ENCODE data around the gene CIDEC. TPM values are rescaled to one million over a fixed set of nuclear protein-coding genes. Genes with fewer than 3 reads are reported as not detected.
A peak's percentile ranks its signal among the peaks of the same experiment; 100 is the strongest.
"Not testable (repeated sequence)": the region's sequence is repeated elsewhere in the genome, so short reads cannot be mapped to it uniquely, and the experiment has no call there.

CIDEC gene
- total and polyA plus RNA-seq, 2 of the 13 experiments (the other 11 are each of a cell fraction or from before 2014, with no cell fraction given), result 2.5 to 10.4 TPM

GRCh38 chr3:9896755-9897407 lies 16.8 kb upstream of the CIDEC start:
- H3K4me1 ChIP-seq (ENCODE audit: insufficient read depth, low read length), result peaks cover 82% of the 10 kb centered on the region
- H3K27ac ChIP-seq (ENCODE audit: extremely low read length, insufficient read depth, low read length), result peak overlapping the region; percentile 100
- H3K36me3 ChIP-seq (replicated peaks in 1 of 2; ENCODE audit: control insufficient read depth in 1 of 2, insufficient read depth in 2 of 2, low read length in 2 of 2); H3K9me3 ChIP-seq (ENCODE audit: low read length); FAIRE-seq; BruUV-seq (replicated peaks); H2AFZ ChIP-seq (ENCODE audit: low read length); H4K20me1 ChIP-seq (ENCODE audit: insufficient read depth, low read length); H3K27me3 ChIP-seq (ENCODE audit: control insufficient read depth in 1 of 2, insufficient read depth in 2 of 2, low read length in 2 of 2); TF ChIP-seq FOXP1 (CRISPR knock-in tag; IDR thresholded peaks at IDR 0.05): not testable (repeated sequence)
- 26% methylated on average over 10 of the region's 10 CpGs for WGBS (ENCODE audit: low lambda C conversion rate)
- in situ Hi-C loops (cut with HindIII; ENCODE audit: extremely low pct_ligation_motif_present, low pct_unique_long_range_greater_than_20kb) (loop anchor here (5.0 kb wide), 1 partner anchor 35 kb away; no protein-coding TSS in a partner anchor), intact Hi-C loops (cut with micrococcal nuclease; ENCODE audit: unreplicated experiment) (loop anchor here (5.0 kb wide), 1 partner anchor 35 kb away; the partner anchor contains the start of gene CRELD1)
- DNase-seq (ENCODE audit: low spot score), result peak; percentile 50
- H3K9ac ChIP-seq (ENCODE audit: insufficient read depth, low read depth, low read length), result peak overlapping the region; percentile 85
- H3K4me2 ChIP-seq (ENCODE audit: low read depth, low read length), result peak overlapping the region; percentile 98
- H3K79me2 ChIP-seq (ENCODE audit: insufficient read depth, low read length), result peaks cover 11% of the 10 kb centered on the region
- peak overlapping the region in 1 of 3 experiments; percentile 67; a peak in 1 of 6 replicates for H3K4me3 ChIP-seq (replicated peaks in 1 of 3; ENCODE audit: insufficient read depth in 1 of 3, low read depth in 2 of 3, low read length in 3 of 3)
- ChIA-PET POLR2A (interaction anchor here (1.0 to 9.3 kb wide), 15 partner anchors 7 to 104 kb away, joined by 3 to 298 read pairs (median 6); partner anchors contain the start of genes ARPC4, CIDEC, CRELD1 and IL17RC), CTCF (ENCODE audit: low intra/inter-chr PET ratio, low total read pairs) (interaction anchor here (1.3 kb wide), 1 partner anchor 50 kb away, joined by 3 read pairs; no protein-coding TSS in a partner anchor)
- peak; percentile 14 for ATAC-seq
- 0 out of 2 replicates have a peak, but pooled peaks have one; percentile 35 for TF ChIP-seq MTERF4 (CRISPR knock-in tag; IDR thresholded peaks at IDR 0.05)
- 0 out of 2 replicates have a peak, but pooled peaks have one; percentile 42 for TF ChIP-seq ZNF605 (CRISPR knock-in tag; IDR thresholded peaks at IDR 0.05)
- TF ChIP-seq ZNF770 (CRISPR knock-in tag; IDR thresholded peaks at IDR 0.05), result peak; percentile 98
- TF ChIP-seq RFX1 (IDR thresholded peaks at IDR 0.05), result peak; percentile 82
- peak; percentile 18; the same call in 1 of the 2 replicates for TF ChIP-seq AFF4 (CRISPR knock-in tag; IDR thresholded peaks at IDR 0.05)
- TF ChIP-seq TGIF2 (CRISPR knock-in tag; IDR thresholded peaks at IDR 0.05), result 0 out of 2 replicates have a peak, but pooled peaks have one; percentile 30
- peak; percentile 50; the same call in 1 of the 2 replicates for TF ChIP-seq ZNF354B (CRISPR knock-in tag; IDR thresholded peaks at IDR 0.05)
- TF ChIP-seq ELF3 (CRISPR knock-in tag; IDR thresholded peaks at IDR 0.05), result 0 out of 2 replicates have a peak, but pooled peaks have one; percentile 22
- TF ChIP-seq FOXK2 (IDR thresholded peaks at IDR 0.05), result 0 out of 2 replicates have a peak, but pooled peaks have one; percentile 41
- peak; percentile 20; the same call in 1 of the 2 replicates for TF ChIP-seq MED1 (CRISPR knock-in tag; IDR thresholded peaks at IDR 0.05)
- TF ChIP-seq RARA (CRISPR knock-in tag; IDR thresholded peaks at IDR 0.05), result peak; percentile 38; the same call in 1 of the 2 replicates
- peak; percentile 59; the same call in 1 of the 2 replicates for TF ChIP-seq ZBTB33 (CRISPR knock-in tag; IDR thresholded peaks at IDR 0.05)
- peak; percentile 52 for TF ChIP-seq HNF4A (CRISPR knock-in tag; IDR thresholded peaks at IDR 0.05)
- TF ChIP-seq FOXP1 (IDR thresholded peaks at IDR 0.05), result peak; percentile 8; the same call in 1 of the 2 replicates
- peak; percentile 63 for TF ChIP-seq CEBPG (CRISPR knock-in tag; IDR thresholded peaks at IDR 0.05)

Measured in HepG2 (cell line).